Thyroid gland (tissue), 4 donors: Measurements from ENCODE around the gene DPP4.

ENCODE experiments used
- CTCF ChIP-seq, 6 experiments: fragments of 200-600 bp in 3 of 6; fragments of 450-650 bp in 3 of 6; sonication (generic) in 3 of 6; IDR thresholded peaks; one replicate each; pipeline ENCODE4 v1.5.1; 2016 to 2019; ENCODE audit warnings: antibody characterized with exemption in 6 of 6, mild to moderate bottlenecking in 2 of 6, inconsistent platforms in 1 of 6, moderate library complexity in 1 of 6
- POLR2A ChIP-seq, 2 donors: fragments of 450-650 bp; IDR thresholded peaks; one replicate each; pipeline ENCODE4 v1.6.1; 2017; ENCODE audit warnings: antibody characterized with exemption in 2 of 2, mild to moderate bottlenecking in 2 of 2, moderate library complexity in 1 of 2

GRCh38 chr2:162113776-162114168 lies 39.8 kb upstream of the DPP4 start:
- no peak for TF ChIP-seq CTCF (IDR thresholded peaks at IDR 0.05)
- TF ChIP-seq POLR2A (IDR thresholded peaks at IDR 0.05) = no peak
